Activated CD4-positive, alpha-beta T cell treated with anti-CD3 and anti-CD28 coated beads, Interleukin-2, Interleukin-4, amounts not matched to agents 100 ng/mL and 50 ng/mL, durations not matched to agents 16 hours and 8 hours (primary cell): ENCODE data around the gene CDC25C.
"Not testable (repeated sequence)": the region's sequence is repeated elsewhere in the genome, so short reads cannot be mapped to it uniquely, and the experiment has no call there.

Experiments used
- DNase-seq: peaks from one replicate; pipeline ENCODE4 v3.0.0-alpha.2; 2020; ENCODE audit warnings: low spot score

The CDC25C gene

GRCh38 chr5:138346889-138347288 is 15.3 kb upstream of the CDC25C start:
- no peak for DNase-seq

- no peak for DNase-seq
Observed at GRCh38 chr5:138344887-138345622, 13.5 kb upstream of the CDC25C start.

GRCh38 chr5:138340008-138340407 is 8.4 kb upstream of the CDC25C start:
- no peak for DNase-seq

GRCh38 chr5:138339464-138339863 is 7.9 kb upstream of the CDC25C start:
- no peak for DNase-seq

GRCh38 chr5:138339091-138339456 is 7.5 kb upstream of the CDC25C start:
- DNase-seq, result no peak

GRCh38 chr5:138338411-138339090 is 6.9 kb upstream of the CDC25C start:
- no peak for DNase-seq

GRCh38 chr5:138337685-138338410 is 6.2 kb upstream of the CDC25C start, which contains the start of gene FAM53C:
Gene FAM53C (plus strand): TSS chr5:138338266. CDS start chr5:138341336, 3,070 bp downstream.
- DNase-seq, result peak; percentile 93

GRCh38 chr5:138336952-138337684 is 5.5 kb upstream of the CDC25C start:
- no peak for DNase-seq

DNA sequence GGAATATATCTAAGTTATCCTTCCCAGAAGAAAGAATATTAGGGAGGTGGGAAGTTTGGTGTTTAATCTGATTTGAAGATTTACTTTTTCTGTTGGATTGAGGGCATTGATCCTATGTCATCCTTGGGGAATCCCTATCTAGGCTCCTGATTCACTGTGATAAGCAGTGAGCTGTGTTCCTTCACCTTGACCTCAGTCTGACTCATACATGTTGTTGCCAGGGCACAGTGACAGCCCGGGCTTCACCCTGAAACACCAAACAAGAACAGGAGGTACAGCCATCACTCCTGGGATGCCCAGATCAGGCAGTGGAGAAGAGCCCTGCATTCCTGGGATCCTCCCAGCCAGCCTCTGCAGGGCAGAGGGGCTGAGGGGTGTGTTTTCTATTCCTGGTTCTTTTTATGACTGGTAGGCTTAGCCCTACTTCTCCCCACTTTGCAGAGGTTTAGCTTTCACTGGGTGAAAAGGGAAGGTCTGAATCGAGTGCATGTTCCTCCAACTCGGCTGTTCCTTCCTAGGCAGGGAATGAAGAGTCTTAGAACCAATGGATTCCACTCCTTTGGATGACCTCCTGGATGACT is 3.4 kb upstream of the CDC25C start:
- DNase-seq, result no peak

GRCh38 chr5:138330813-138331448 is 673 bp downstream of the CDC25C start:
- DNase-seq, result no peak

DNA sequence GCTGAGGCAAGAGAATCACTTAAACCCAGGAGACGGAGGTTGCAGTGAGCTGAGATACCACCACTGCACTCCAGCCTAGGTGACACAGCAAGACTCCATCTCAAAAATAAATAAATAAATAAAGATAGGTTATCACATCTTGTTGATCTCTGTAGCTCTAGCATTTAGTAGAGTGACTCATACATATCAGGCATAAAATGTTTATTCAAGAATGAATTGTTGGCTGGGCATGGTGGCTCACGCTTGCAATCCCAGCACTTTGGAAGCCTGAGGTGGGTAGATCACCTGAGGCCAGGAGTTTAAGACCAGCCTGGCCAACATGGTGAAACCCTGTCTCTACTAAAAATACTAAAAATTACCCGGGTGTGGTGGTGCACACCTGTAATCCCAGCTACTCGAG is 13.4 kb downstream of the CDC25C start:
- not testable (repeated sequence) for DNase-seq

DNA sequence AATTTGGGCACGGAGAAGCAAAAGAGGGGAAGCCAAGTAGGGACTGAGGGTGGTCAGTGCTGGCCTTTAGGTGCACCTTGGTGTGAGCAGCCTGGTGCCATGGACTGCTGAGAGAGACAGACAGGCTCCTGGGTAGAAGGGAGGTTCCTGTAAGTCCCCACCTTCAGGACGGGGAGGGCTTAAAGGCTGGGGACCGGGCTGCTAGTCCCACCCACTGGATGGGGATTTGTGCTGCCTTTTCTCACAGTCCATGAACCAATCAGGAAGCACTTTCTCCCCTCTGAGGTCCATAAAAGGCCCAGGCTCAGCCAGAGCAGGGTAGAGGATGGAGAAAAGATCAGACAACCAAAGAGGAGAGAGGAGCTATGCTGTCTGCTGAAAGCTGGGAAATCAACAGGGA is 15.2 kb downstream of the CDC25C start:
- no peak for DNase-seq

DNA sequence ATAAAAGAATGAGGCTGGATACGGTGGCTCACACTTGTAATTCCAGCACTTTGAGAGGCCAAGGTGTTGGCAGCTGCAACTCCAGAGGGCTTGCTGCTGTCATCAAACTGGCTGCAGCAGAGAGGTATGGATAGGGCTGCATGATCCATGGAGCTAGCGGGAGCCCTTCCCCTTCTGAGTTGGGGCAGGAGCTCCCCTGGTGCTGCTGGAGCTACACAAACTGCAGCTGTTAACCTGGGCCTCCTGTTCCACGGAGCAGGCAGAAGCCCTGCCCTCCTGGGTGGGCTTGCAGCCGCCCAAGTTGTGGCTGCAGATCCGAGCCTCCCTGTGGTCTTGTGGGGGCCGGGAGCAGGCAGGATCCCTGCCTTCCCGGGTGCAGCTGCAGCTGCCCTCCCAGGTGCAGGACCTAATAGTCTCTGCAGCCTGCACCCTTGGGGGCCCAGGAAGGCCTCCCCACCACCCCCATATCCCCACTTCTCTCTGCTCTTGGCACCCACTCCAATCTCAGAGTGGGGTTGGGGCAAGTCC is 15.8 kb downstream of the CDC25C start:
- no peak for DNase-seq

- no peak for DNase-seq
Observed at GRCh38 chr5:138305797-138306196, 25.8 kb downstream of the CDC25C start.

DNA sequence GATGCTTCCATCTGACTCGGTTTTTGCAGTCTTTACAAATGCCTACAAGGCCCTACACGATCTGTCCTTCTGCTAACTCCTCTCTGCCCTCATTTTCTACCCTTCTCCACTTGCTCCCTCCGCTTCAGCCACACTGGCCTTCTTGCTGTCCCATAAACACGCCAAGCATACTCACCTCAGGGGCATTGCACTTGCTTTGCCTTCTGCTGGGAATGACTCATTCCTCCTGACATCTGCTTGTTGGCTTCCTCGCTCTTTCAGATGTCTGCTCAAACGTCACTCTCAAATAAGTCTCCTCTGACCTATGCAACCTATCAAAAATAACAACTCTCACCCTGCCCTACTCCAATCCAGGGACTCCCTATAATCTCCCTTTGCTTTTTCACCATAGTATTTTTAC is 28.2 kb downstream of the CDC25C start:
- DNase-seq, result no peak

DNA sequence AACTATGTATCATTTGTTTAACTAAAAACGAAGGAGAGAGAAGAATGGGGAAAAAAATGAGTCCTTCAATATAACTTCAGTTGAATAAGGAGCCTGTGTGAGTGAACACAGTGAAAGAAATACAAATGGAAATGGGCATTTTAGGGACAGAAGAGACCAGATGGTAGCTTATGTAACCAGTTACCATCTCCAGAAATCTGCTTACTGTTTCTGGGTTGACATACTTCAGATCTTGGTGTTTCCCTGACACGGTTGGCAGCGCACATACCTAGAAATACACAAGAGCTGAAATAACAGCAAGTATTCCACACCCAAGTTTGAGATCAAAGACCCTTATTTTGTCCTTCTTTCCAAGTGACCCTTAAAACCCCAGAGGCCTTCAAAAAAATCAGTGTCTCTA is 42.3 kb downstream of the CDC25C start:
- DNase-seq, result no peak

DNA sequence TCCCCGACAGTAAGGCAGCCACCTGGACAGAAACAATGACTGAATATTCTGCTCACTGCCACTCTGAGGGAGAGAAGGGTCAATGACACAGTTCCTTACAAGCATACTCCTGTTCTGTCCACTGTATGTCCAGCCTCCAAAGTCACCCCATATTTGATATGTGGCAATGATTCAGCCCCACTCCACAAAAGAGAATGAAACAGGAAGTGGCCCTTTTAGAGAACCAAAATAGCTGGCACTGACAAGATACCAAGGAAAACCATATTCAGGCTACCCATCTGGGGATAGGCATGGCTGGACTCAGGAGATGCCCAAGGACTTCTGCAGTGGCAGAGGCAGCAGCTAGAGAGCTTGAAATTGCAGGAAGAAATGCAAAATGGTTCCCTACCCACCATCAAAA is 44.4 kb downstream of the CDC25C start:
- no peak for DNase-seq

DNA sequence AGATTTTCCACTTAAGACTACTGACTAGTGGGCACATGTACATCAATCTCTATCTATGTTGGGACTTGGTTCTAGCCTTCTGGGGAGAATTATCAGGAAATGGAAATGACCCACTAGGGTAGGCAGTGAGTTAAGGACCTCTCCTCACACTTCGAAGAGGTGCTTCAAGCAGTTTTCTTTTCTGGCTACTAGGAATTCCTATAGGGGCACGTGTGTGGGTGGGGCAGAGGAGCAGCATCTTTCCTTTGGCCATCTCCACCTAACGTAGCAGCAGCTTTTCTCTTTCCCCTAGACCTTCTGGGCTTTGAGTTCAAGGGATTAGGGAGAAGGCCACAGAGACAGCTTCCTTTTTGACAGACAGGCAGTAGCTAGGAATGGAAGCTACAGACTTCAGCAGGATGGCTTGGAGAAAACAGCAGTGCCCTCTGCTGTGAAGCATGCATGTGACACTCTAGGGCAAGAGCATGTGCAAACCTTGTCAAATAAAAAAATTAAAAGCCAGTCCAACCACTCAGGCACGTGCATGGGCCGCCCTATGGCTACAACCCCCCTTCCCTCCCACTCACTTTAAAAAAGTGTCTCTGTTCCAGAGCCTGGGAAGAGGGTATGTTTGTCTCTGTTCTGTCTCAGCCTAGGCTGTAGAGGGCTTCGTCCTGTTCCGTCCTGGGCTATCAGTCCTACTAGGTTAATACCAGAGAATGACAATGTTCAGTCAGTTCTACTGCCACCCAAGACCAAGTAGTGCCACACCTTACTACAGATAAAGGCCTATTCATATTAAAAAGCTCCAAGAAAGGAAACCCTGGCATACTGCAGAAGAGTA is 48.5 kb downstream of the CDC25C start:
- peak; percentile 9 for DNase-seq

GRCh38 chr5:138280915-138281314 is 50.7 kb downstream of the CDC25C start:
- DNase-seq, result no peak

DNA sequence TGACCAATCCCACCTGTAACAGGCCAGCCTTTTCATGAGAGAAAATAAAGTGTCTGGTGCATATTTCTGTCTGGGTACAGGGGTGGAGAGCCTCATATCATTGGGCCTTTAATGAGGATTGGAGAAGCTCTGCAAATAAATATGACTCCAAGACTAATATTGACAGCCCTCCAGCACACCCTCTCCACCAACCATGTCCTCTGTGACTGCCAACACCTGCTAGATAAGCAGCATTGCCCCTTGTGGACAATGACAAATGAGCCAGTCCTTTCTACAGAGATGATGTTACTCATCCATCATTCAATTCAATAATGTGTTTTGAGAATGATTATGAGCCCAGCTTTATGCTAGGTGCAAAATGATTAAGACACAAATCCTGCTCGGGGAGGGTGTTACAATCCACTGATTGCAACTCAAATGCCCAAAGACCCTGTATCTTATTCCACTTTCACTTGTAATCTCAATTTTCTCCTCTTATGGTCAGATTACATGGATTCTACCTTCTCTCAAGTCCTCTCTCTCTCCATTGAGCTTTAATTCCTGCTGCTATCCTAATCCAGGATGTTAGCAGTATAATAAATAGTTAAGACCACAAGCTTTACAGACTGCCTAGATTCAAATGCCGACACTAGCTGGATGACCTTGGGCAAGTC is 55.1 kb downstream of the CDC25C start:
- no peak for DNase-seq
